ENCODE data around the gene MAOB. TPM values are rescaled to one million over a fixed set of nuclear protein-coding genes. Genes with fewer than 3 reads are reported as not detected.

Gene MAOB
- total RNA-seq, 1 experiment from 2014 or later = not detected

DNA sequence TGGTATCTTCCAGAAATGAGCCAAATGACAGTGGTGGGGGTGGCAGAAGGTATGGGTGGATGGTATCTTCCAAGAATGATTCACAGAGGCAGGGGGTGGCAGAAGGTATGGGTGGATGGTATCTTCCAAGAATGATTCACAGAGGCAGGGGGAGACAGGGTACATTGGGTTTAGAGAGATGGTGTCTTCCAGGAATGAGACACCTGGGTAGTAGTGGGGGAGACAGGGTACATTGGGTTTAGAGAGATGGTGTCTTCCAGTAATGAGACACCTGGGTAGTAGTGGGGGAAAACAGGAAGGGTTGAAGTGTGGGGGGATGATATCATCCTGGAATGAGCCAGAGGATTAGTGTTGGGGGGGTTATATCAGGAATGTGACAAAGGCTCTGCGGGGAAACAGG is 164.2 kb downstream of the MAOB start:
- Histone ChIP-seq H3K27me3 (ENCODE audit: low read length) (no peaks in the 10 kb centered on the region), H3K4me1 (ENCODE audit: insufficient read depth, low read length) (no peaks in the 10 kb centered on the region; the same call in 1 of the 2 replicates), H3K9me2 (replicated peaks; ENCODE audit: low read length) (no peaks in the 10 kb centered on the region), H3K36me3 (ENCODE audit: low read depth, low read length) (no peaks in the 10 kb centered on the region), H2AFZ (ENCODE audit: low read length) (no peak overlapping the region), H3K79me2 (ENCODE audit: low read length) (no peaks in the 10 kb centered on the region), H3F3A (ENCODE audit: low read length, unreplicated experiment) (no peaks in the 10 kb centered on the region), H3K4me2 (ENCODE audit: low read length) (no peak overlapping the region), H3K9me3 (ENCODE audit: low read length) (no peaks in the 10 kb centered on the region), H3K9ac (ENCODE audit: low read length) (no peak overlapping the region), H3K4me3 (ENCODE audit: low read length) (no peak overlapping the region), H3K27ac (ENCODE audit: low read length) (no peak overlapping the region), H4K20me1 (ENCODE audit: low read length) (no peaks in the 10 kb centered on the region)
- no TSS peak for BruUV-seq (replicated peaks)
- DNase-seq (peak; percentile 7), ATAC-seq (no peak)
- intact Hi-C loops (cut with micrococcal nuclease) = no loop called here
- ChIA-PET CTCF (no interaction called here), POLR2A (ENCODE audit: unreplicated experiment) (no interaction called here)
- TF ChIP-seq CTCF (conservative IDR thresholded peaks at IDR 0.05; ENCODE audit: low read depth, low read length) (no peak), EZH2phosphoT487 (IDR thresholded peaks at IDR 0.05; ENCODE audit: borderline replicate concordance, low read length) (no peak), EZH2 (IDR thresholded peaks at IDR 0.05; ENCODE audit: low read length, unreplicated experiment) (no peak)

DNA sequence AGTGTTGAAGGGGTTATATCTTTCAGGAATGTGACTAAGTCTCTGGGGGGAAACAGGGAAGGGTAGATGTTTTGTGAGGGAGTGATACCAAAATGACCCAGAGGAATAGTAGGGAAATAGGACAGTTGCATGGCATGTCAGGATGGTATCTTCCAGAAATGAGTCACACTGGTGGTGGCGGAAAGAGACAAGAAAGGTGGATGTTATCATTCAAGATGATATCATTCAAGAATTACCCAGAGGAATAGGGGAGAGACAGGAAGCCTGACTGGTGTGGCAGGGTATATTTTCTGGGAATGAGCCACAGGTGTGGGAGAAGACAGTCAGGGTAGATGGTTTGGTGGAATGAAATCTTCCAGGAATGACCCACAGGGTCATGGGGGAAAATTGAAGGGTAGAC is 165.1 kb downstream of the MAOB start:
- Histone ChIP-seq H3K4me2 (ENCODE audit: low read length) (no peak overlapping the region), H3K4me3 (ENCODE audit: low read length) (no peak overlapping the region), H2AFZ (ENCODE audit: low read length) (no peak overlapping the region), H3K4me1 (ENCODE audit: insufficient read depth, low read length) (no peaks in the 10 kb centered on the region; the same call in 1 of the 2 replicates), H3K36me3 (ENCODE audit: low read depth, low read length) (no peaks in the 10 kb centered on the region), H3K79me2 (ENCODE audit: low read length) (no peaks in the 10 kb centered on the region), H3K9ac (ENCODE audit: low read length) (no peak overlapping the region), H3K9me2 (replicated peaks; ENCODE audit: low read length) (no peaks in the 10 kb centered on the region), H3K27ac (ENCODE audit: low read length) (peak overlapping the region; percentile 56), H4K20me1 (ENCODE audit: low read length) (no peaks in the 10 kb centered on the region), H3K27me3 (ENCODE audit: low read length) (no peaks in the 10 kb centered on the region), H3K9me3 (ENCODE audit: low read length) (no peaks in the 10 kb centered on the region), H3F3A (ENCODE audit: low read length, unreplicated experiment) (no peaks in the 10 kb centered on the region)
- peak; percentile 46 for DNase-seq
- no peak for ATAC-seq
- POLR2A ChIA-PET (ENCODE audit: unreplicated experiment) = no interaction called here
- CTCF ChIA-PET = no interaction called here
- intact Hi-C loops (cut with micrococcal nuclease) = no loop called here
- TF ChIP-seq EZH2phosphoT487 (IDR thresholded peaks at IDR 0.05; ENCODE audit: borderline replicate concordance, low read length) (no peak), CTCF (conservative IDR thresholded peaks at IDR 0.05; ENCODE audit: low read depth, low read length) (no peak), EZH2 (IDR thresholded peaks at IDR 0.05; ENCODE audit: low read length, unreplicated experiment) (no peak)
- BruUV-seq (replicated peaks) = no TSS peak

DNA sequence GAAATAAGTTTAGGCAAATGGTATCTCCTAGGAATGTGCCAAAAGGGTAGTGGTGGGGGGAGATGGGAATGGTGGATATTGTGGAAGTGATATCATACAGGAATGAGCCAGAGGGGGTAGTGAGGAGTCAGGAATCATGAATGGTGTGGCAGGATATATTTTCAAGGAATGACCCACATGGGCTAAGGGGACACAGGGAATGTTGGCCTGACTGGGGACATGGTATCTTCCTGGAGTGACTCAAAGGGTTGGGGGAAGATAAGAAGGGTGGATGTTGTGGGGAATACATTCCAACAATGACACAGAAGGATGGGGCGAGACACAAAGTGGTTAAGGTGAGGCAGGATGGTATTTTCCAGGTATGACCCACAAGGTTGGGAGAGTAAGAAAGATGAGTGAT is 165.6 kb downstream of the MAOB start:
- H3K9me3 ChIP-seq (ENCODE audit: low read length) = no peaks in the 10 kb centered on the region
- no peak overlapping the region for H3K4me3 ChIP-seq (ENCODE audit: low read length)
- CTCF ChIA-PET = no interaction called here
- no TSS peak for BruUV-seq (replicated peaks)
- H3K4me1 ChIP-seq (ENCODE audit: insufficient read depth, low read length) = no peaks in the 10 kb centered on the region; the same call in 1 of the 2 replicates
- no peaks in the 10 kb centered on the region for H3F3A ChIP-seq (ENCODE audit: low read length, unreplicated experiment)
- no peaks in the 10 kb centered on the region for H3K9me2 ChIP-seq (replicated peaks; ENCODE audit: low read length)
- TF ChIP-seq EZH2phosphoT487 (IDR thresholded peaks at IDR 0.05; ENCODE audit: borderline replicate concordance, low read length) (no peak), EZH2 (IDR thresholded peaks at IDR 0.05; ENCODE audit: low read length, unreplicated experiment) (no peak), CTCF (conservative IDR thresholded peaks at IDR 0.05; ENCODE audit: low read depth, low read length) (no peak)
- POLR2A ChIA-PET (ENCODE audit: unreplicated experiment) = no interaction called here
- H3K79me2 ChIP-seq (ENCODE audit: low read length) = no peaks in the 10 kb centered on the region
- no peak overlapping the region for H2AFZ ChIP-seq (ENCODE audit: low read length)
- ATAC-seq (no peak), DNase-seq (peak; percentile 52)
- H3K27me3 ChIP-seq (ENCODE audit: low read length) = no peaks in the 10 kb centered on the region
- no peak overlapping the region for H3K9ac ChIP-seq (ENCODE audit: low read length)
- H3K27ac ChIP-seq (ENCODE audit: low read length) = peak overlapping the region; percentile 56
- H3K36me3 ChIP-seq (ENCODE audit: low read depth, low read length) = no peaks in the 10 kb centered on the region
- H4K20me1 ChIP-seq (ENCODE audit: low read length) = no peaks in the 10 kb centered on the region
- intact Hi-C loops (cut with micrococcal nuclease) = no loop called here
- no peak overlapping the region for H3K4me2 ChIP-seq (ENCODE audit: low read length)

Other genes starting within 250 kb of the MAOB start
- gene MAOA, start 226.2 kb downstream of the MAOB start, total RNA-seq (2014; rRNA removed) = 6.3 and 7.4 TPM in 2 replicates
- 1.6 and 4.4 TPM in 2 replicates for gene NDP, start 90.9 kb upstream of the MAOB start, total RNA-seq (2014; rRNA removed)

Data from PC-3 (cell line).